Chondrocyte (in vitro differentiated cells): ENCODE data around the gene CDHR1. TPM values are rescaled to one million over a fixed set of nuclear protein-coding genes. Genes with fewer than 3 reads are reported as not detected.

Source experiments
- DNase-seq: peaks from one replicate; pipeline ENCODE4 v3.0.0; 2021; ENCODE audit warnings: mixed read lengths, low spot score
- H3K27ac Mint-ChIP-seq: one replicate; pipeline ENCODE4 v1.8.0; 2021; ENCODE audit warnings: mild to moderate bottlenecking, moderate library complexity, mixed read lengths; ENCODE audit not compliant: unreplicated experiment
- H3K27me3 Mint-ChIP-seq: 2 replicates; pipeline ENCODE4 v1.8.0; 2021; ENCODE audit warnings: low read depth, mixed read lengths
- H3K36me3 Mint-ChIP-seq: 2 replicates; pipeline ENCODE4 v1.8.0; 2021; ENCODE audit warnings: low read depth, mixed read lengths
- H3K4me1 Mint-ChIP-seq: 2 replicates; pipeline ENCODE4 v1.8.0; 2021; ENCODE audit warnings: low read depth, mild to moderate bottlenecking, mixed read lengths
- H3K4me3 Mint-ChIP-seq: one replicate; pipeline ENCODE4 v1.8.0; 2021; ENCODE audit warnings: mild to moderate bottlenecking, moderate library complexity, mixed read lengths; ENCODE audit not compliant: unreplicated experiment
- H3K9me3 Mint-ChIP-seq: 2 replicates; pipeline ENCODE4 v1.8.0; 2021; ENCODE audit warnings: low read depth, mixed read lengths
- CTCF ChIP-seq: fragments of 200-600 bp; sonication (generic); IDR thresholded peaks from 2 replicates; pipeline ENCODE4 v1.5.0; 2021; ENCODE audit warnings: antibody characterized with exemption, mild to moderate bottlenecking, moderate library complexity
- total RNA-seq: library from RNA; stranded (reverse); gene quantifications from 3 replicates; pipeline ENCODE4 v1.2.1, GENCODE V29; 2021

The CDHR1 gene
- total RNA-seq, 1 donor from 2014 or later = 5.1 TPM

GRCh38 chr10:84201682-84202081 is 7.3 kb downstream of the CDHR1 start:
- Mint-ChIP-seq H3K4me1 (no peaks in the 10 kb centered on the region), H3K9me3 (no peaks in the 10 kb centered on the region), H3K27ac (no peak overlapping the region), H3K36me3 (peaks cover 2% of the 10 kb centered on the region), H3K4me3 (no peak overlapping the region), H3K27me3 (peaks cover 22% of the 10 kb centered on the region)
- TF ChIP-seq CTCF = no peak
- no peak for DNase-seq

GRCh38 chr10:84202349-84202748 is 8.0 kb downstream of the CDHR1 start:
- no peak overlapping the region for H3K4me3 Mint-ChIP-seq
- H3K36me3 Mint-ChIP-seq = peaks cover 2% of the 10 kb centered on the region
- DNase-seq = no peak
- no peaks in the 10 kb centered on the region for H3K4me1 Mint-ChIP-seq
- peaks cover 29% of the 10 kb centered on the region for H3K27me3 Mint-ChIP-seq
- H3K27ac Mint-ChIP-seq = no peak overlapping the region
- no peaks in the 10 kb centered on the region for H3K9me3 Mint-ChIP-seq
- no peak for TF ChIP-seq CTCF

GRCh38 chr10:84204122-84204521 is 9.8 kb downstream of the CDHR1 start:
- no peak overlapping the region for H3K27ac Mint-ChIP-seq
- H3K4me3 Mint-ChIP-seq = no peak overlapping the region
- peaks cover 26% of the 10 kb centered on the region for H3K27me3 Mint-ChIP-seq
- no peak for DNase-seq
- H3K4me1 Mint-ChIP-seq = no peaks in the 10 kb centered on the region
- peak; percentile 36 for TF ChIP-seq CTCF
- no peaks in the 10 kb centered on the region for H3K9me3 Mint-ChIP-seq
- no peaks in the 10 kb centered on the region for H3K36me3 Mint-ChIP-seq

GRCh38 chr10:84204610-84205009 is 10.3 kb downstream of the CDHR1 start:
- Mint-ChIP-seq H3K4me3 (no peak overlapping the region), H3K27me3 (peaks cover 26% of the 10 kb centered on the region), H3K9me3 (no peaks in the 10 kb centered on the region)

GRCh38 chr10:84205049-84205852 is 10.9 kb downstream of the CDHR1 start:
- Mint-ChIP-seq H3K4me3 (no peak overlapping the region), H3K36me3 (no peaks in the 10 kb centered on the region), H3K27me3 (peaks cover 24% of the 10 kb centered on the region), H3K4me1 (no peaks in the 10 kb centered on the region), H3K9me3 (no peaks in the 10 kb centered on the region), H3K27ac (no peak overlapping the region)
- no peak for DNase-seq
- peak; percentile 75 for TF ChIP-seq CTCF

More at GRCh38 chr10:84204610-84205009, 10.3 kb downstream of the CDHR1 start:
- no peaks in the 10 kb centered on the region for H3K4me1 Mint-ChIP-seq
- no peak for DNase-seq
- TF ChIP-seq CTCF = no peak
- no peaks in the 10 kb centered on the region for H3K36me3 Mint-ChIP-seq
- H3K27ac Mint-ChIP-seq = no peak overlapping the region
